Endodermal cell (in vitro differentiated cells): ENCODE data around the gene DICER1. TPM values are rescaled to one million over a fixed set of nuclear protein-coding genes. Genes with fewer than 3 reads are reported as not detected.
A peak's percentile ranks its signal among the peaks of the same experiment; 100 is the strongest.

Source experiments
- DNase-seq: peaks from one replicate; pipeline ENCODE4 v3.0.0-alpha.2; 2017
- H3K27ac ChIP-seq: 2 replicates; pipeline ENCODE4 v1.5.1; 2013; ENCODE audit warnings: mild to moderate bottlenecking, low read depth, low read length, moderate library complexity
- H3K27me3 ChIP-seq: 2 replicates; pipeline ENCODE4 v1.6.1; 2013; ENCODE audit warnings: mild to moderate bottlenecking, low read length, moderate library complexity; ENCODE audit not compliant: insufficient read depth, control insufficient read depth, poor library complexity, severe bottlenecking
- H3K36me3 ChIP-seq: 2 replicates; pipeline ENCODE4 v1.7.0; 2013; ENCODE audit warnings: mild to moderate bottlenecking, low read length, moderate library complexity; ENCODE audit not compliant: control insufficient read depth, insufficient read depth
- H3K4me1 ChIP-seq: one replicate; pipeline ENCODE4 v1.7.0; 2013; ENCODE audit warnings: low read length; ENCODE audit not compliant: control insufficient read depth, insufficient read depth
- H3K4me3 ChIP-seq: 2 replicates; pipeline ENCODE4 v1.5.1; 2013; ENCODE audit warnings: mild to moderate bottlenecking, low read length, moderate library complexity
- H3K9ac ChIP-seq: 2 replicates; pipeline ENCODE4 v1.6.1; 2013; ENCODE audit warnings: mild to moderate bottlenecking, low read length, moderate library complexity; ENCODE audit not compliant: poor library complexity, severe bottlenecking; ENCODE audit errors: extremely low read depth
- H3K9me3 ChIP-seq: 2 replicates; pipeline ENCODE4 v1.6.1; 2013; ENCODE audit warnings: mild to moderate bottlenecking, low read length, moderate library complexity; ENCODE audit not compliant: control insufficient read depth
- H3K27ac Mint-ChIP-seq: 2 replicates; pipeline ENCODE4 v1.8.0; 2020; ENCODE audit warnings: mixed read lengths
- H3K27me3 Mint-ChIP-seq: 2 replicates; pipeline ENCODE4 v1.8.0; 2021; ENCODE audit warnings: mild to moderate bottlenecking, mixed read lengths; ENCODE audit not compliant: insufficient read depth
- H3K36me3 Mint-ChIP-seq: 2 replicates; pipeline ENCODE4 v1.8.0; 2020; ENCODE audit warnings: low read depth, mixed read lengths
- H3K4me1 Mint-ChIP-seq: 2 replicates; pipeline ENCODE4 v1.8.0; 2020; ENCODE audit warnings: mixed read lengths
- H3K4me3 Mint-ChIP-seq: 2 replicates; pipeline ENCODE4 v1.8.0; 2020; ENCODE audit warnings: mild to moderate bottlenecking, moderate library complexity, mixed read lengths
- H3K9me3 Mint-ChIP-seq: 2 replicates; pipeline ENCODE4 v1.8.0; 2020; ENCODE audit warnings: mild to moderate bottlenecking, mixed read lengths
- CTCF ChIP-seq: fragments of 200-600 bp; sonication (generic); conservative IDR thresholded peaks from 2 replicates; pipeline ENCODE4 v1.5.0; 2021; ENCODE audit warnings: antibody characterized with exemption, mild to moderate bottlenecking
- WGBS, 2 experiments: methylation state at CpG; one replicate each; pipeline versions ENCODE4 v1.1.5 to v1.1.7; 2013; ENCODE audit warnings: missing lambda C conversion rate in 2 of 2, mixed read lengths in 1 of 2; ENCODE audit not compliant: insufficient coverage in 1 of 2, insufficient read length in 1 of 2; 5-methylcytosine and 5-hydroxymethylcytosine counted together
- total RNA-seq, 2 donors: library from RNA; stranded (reverse); fragmentation: NEBNext Ultra II Directional in 1 of 2; extraction: Animal tissue kit (Norgen Biotek cat#: 25700) in 1 of 2; gene quantifications; 2 replicates in 1 of 2; 3 replicates in 1 of 2; pipeline ENCODE4 v1.2.1, GENCODE V29; 2021

DICER1 gene
- total RNA-seq, 2 donors from 2014 or later: 66.1 to 69.2 TPM

GRCh38 chr14:95069018-95069417, 88.3 kb downstream of the DICER1 start:
- Histone ChIP-seq H3K4me3 (no peak overlapping the region), H3K27ac (no peak overlapping the region), H3K27me3 (no peaks in the 10 kb centered on the region), H3K4me1 (no peaks in the 10 kb centered on the region), H3K9me3 (no peaks in the 10 kb centered on the region), H3K9ac (no peak overlapping the region), H3K36me3 (no peaks in the 10 kb centered on the region)
- Mint-ChIP-seq H3K27me3 (peaks cover 4% of the 10 kb centered on the region), H3K4me3 (no peak overlapping the region), H3K27ac (no peak overlapping the region), H3K4me1 (peaks cover 17% of the 10 kb centered on the region), H3K9me3 (no peaks in the 10 kb centered on the region), H3K36me3 (no peaks in the 10 kb centered on the region)
- no peak for DNase-seq
- TF ChIP-seq CTCF: no peak
- 68 to 74% methylated on average over 7 of the region's 7 CpGs for whole genome bisulfite sequencing, 2 experiments

- no peaks in the 10 kb centered on the region for H3K9me3 ChIP-seq
- H3K4me3 Mint-ChIP-seq: no peak overlapping the region
- TF ChIP-seq CTCF: no peak
Observed at GRCh38 chr14:95068521-95068920, 88.8 kb downstream of the DICER1 start.

GRCh38 chr14:95068080-95068479, 89.2 kb downstream of the DICER1 start:
- no peaks in the 10 kb centered on the region for H3K9me3 ChIP-seq
- peaks cover 17% of the 10 kb centered on the region for H3K4me1 Mint-ChIP-seq
- H3K27ac ChIP-seq: no peak overlapping the region
- H3K4me3 ChIP-seq: no peak overlapping the region
- H3K9ac ChIP-seq: no peak overlapping the region
- no peaks in the 10 kb centered on the region for H3K27me3 ChIP-seq
- DNase-seq: no peak
- TF ChIP-seq CTCF: no peak
- no peaks in the 10 kb centered on the region for H3K4me1 ChIP-seq
- 85 to 88% methylated on average over 8 to 10 of the region's 10 CpGs for WGBS, 2 experiments
- no peaks in the 10 kb centered on the region for H3K36me3 ChIP-seq
- no peaks in the 10 kb centered on the region for H3K9me3 Mint-ChIP-seq
- no peak overlapping the region for H3K4me3 Mint-ChIP-seq
- H3K27me3 Mint-ChIP-seq: peaks cover 4% of the 10 kb centered on the region
- no peaks in the 10 kb centered on the region for H3K36me3 Mint-ChIP-seq
- no peak overlapping the region for H3K27ac Mint-ChIP-seq

More at GRCh38 chr14:95068521-95068920, 88.8 kb downstream of the DICER1 start:
- WGBS, 2 experiments: 68 to 69% methylated on average over 7 to 8 of the region's 8 CpGs
- Mint-ChIP-seq H3K36me3 (no peaks in the 10 kb centered on the region), H3K27ac (no peak overlapping the region), H3K27me3 (peaks cover 4% of the 10 kb centered on the region), H3K9me3 (no peaks in the 10 kb centered on the region), H3K4me1 (peaks cover 17% of the 10 kb centered on the region)
- no peaks in the 10 kb centered on the region for H3K27me3 ChIP-seq
- H3K36me3 ChIP-seq: no peaks in the 10 kb centered on the region
- no peak overlapping the region for H3K27ac ChIP-seq
- DNase-seq: peak; percentile 84
- no peaks in the 10 kb centered on the region for H3K4me1 ChIP-seq
- no peak overlapping the region for H3K9ac ChIP-seq
- H3K4me3 ChIP-seq: no peak overlapping the region
